GM23338 (cell line): ENCODE data around the gene HSPA2.

Experiments used
- CREB1 ChIP-seq: fragments of 250-450 bp; sonication (Bioruptor Pico); IDR thresholded peaks from 2 replicates; pipeline ENCODE4 v1.5.0; 2020; ENCODE audit warnings: low read depth, mild to moderate bottlenecking, moderate library complexity
- CTCF ChIP-seq, 2 experiments: fragments of 200-600 bp in 1 of 2; sonication (generic) in 1 of 2; conservative IDR thresholded peaks; 2 replicates each; pipeline versions ENCODE4 v1.5.1 to v1.6.1; 2016 to 2017; ENCODE audit warnings: antibody characterized with exemption in 2 of 2, low read depth in 2 of 2, mild to moderate bottlenecking in 2 of 2, moderate library complexity in 1 of 2
- EZH2 ChIP-seq: fragments of 200-600 bp; sonication (generic); IDR thresholded peaks from one replicate; pipeline ENCODE4 v1.8.0; 2017; ENCODE audit warnings: antibody characterized with exemption, mild to moderate bottlenecking, low read depth; ENCODE audit not compliant: unreplicated experiment
- EZH2phosphoT487 ChIP-seq: fragments of 200-600 bp; sonication (generic); IDR thresholded peaks from one replicate; pipeline ENCODE4 v1.8.1; 2018; ENCODE audit warnings: antibody characterized with exemption; ENCODE audit not compliant: unreplicated experiment
- JUNB ChIP-seq: IDR thresholded peaks from one replicate; pipeline ENCODE4 v1.6.1; 2016; ENCODE audit warnings: antibody characterized with exemption; ENCODE audit not compliant: unreplicated experiment
- NANOG ChIP-seq: IDR thresholded peaks from 2 replicates; pipeline ENCODE4 v1.6.1; 2016; ENCODE audit warnings: antibody characterized with exemption, borderline replicate concordance
- POLR2AphosphoS5 ChIP-seq: IDR thresholded peaks from 2 replicates; pipeline ENCODE4 v1.6.1; 2016; ENCODE audit warnings: antibody characterized with exemption, low read depth
- STAT1 ChIP-seq: IDR thresholded peaks from one replicate; pipeline ENCODE4 v1.6.1; 2016; ENCODE audit warnings: antibody characterized with exemption; ENCODE audit not compliant: unreplicated experiment
- TF ChIP-seq, protein P1 (sequence below): IDR thresholded peaks from 2 replicates; pipeline ENCODE4 v1.6.1; 2016; ENCODE audit warnings: antibody characterized with exemption
- TF ChIP-seq, protein P2 (sequence below): IDR thresholded peaks from one replicate; pipeline ENCODE4 v1.6.1; 2018; ENCODE audit warnings: antibody characterized with exemption; ENCODE audit not compliant: unreplicated experiment

DNA sequence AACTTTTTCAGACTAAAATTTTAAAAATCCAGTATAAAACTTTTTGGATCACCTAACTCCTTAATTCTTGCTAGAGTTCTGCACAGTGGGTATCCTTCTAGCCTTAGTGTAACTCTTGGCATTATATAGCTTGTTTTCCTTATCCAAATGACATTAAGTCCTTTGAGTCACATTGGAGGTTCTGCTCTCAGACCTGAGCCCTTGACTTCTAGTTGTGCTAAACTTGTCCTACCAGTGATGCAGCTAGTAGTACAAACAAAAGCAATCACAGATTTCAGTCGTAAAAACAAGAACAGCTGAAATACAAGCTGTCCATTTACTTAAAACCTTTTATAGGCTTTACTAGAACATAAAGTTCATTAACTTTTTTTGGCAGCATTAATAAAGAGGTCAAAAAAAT, 25.5 kb upstream of the HSPA2 start:
- TF ChIP-seq CTCF (conservative IDR thresholded peaks at IDR 0.05; ENCODE audit: low read depth in 2 of 2) (no peak), EZH2 (no peak), EZH2phosphoT487 (no peak), POLR2AphosphoS5 (no peak), NANOG (no peak), CREB1 (CRISPR knock-in tag) (no peak), STAT1 (no peak), JUNB (no peak)
- TF ChIP-seq, protein P1, sequence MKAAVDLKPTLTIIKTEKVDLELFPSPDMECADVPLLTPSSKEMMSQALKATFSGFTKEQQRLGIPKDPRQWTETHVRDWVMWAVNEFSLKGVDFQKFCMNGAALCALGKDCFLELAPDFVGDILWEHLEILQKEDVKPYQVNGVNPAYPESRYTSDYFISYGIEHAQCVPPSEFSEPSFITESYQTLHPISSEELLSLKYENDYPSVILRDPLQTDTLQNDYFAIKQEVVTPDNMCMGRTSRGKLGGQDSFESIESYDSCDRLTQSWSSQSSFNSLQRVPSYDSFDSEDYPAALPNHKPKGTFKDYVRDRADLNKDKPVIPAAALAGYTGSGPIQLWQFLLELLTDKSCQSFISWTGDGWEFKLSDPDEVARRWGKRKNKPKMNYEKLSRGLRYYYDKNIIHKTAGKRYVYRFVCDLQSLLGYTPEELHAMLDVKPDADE: no peak
- TF ChIP-seq, protein P2, sequence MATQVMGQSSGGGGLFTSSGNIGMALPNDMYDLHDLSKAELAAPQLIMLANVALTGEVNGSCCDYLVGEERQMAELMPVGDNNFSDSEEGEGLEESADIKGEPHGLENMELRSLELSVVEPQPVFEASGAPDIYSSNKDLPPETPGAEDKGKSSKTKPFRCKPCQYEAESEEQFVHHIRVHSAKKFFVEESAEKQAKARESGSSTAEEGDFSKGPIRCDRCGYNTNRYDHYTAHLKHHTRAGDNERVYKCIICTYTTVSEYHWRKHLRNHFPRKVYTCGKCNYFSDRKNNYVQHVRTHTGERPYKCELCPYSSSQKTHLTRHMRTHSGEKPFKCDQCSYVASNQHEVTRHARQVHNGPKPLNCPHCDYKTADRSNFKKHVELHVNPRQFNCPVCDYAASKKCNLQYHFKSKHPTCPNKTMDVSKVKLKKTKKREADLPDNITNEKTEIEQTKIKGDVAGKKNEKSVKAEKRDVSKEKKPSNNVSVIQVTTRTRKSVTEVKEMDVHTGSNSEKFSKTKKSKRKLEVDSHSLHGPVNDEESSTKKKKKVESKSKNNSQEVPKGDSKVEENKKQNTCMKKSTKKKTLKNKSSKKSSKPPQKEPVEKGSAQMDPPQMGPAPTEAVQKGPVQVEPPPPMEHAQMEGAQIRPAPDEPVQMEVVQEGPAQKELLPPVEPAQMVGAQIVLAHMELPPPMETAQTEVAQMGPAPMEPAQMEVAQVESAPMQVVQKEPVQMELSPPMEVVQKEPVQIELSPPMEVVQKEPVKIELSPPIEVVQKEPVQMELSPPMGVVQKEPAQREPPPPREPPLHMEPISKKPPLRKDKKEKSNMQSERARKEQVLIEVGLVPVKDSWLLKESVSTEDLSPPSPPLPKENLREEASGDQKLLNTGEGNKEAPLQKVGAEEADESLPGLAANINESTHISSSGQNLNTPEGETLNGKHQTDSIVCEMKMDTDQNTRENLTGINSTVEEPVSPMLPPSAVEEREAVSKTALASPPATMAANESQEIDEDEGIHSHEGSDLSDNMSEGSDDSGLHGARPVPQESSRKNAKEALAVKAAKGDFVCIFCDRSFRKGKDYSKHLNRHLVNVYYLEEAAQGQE: no peak
